HepG2 (cell line): ENCODE results near the gene RGS10. TPM values are rescaled to one million over a fixed set of nuclear protein-coding genes. Genes with fewer than 3 reads are reported as not detected.

Source experiments
- ATAC-seq: fragments of 200-7000 bp; cut with Tn5 transposase; 3 replicates; pipeline ENCODE4 v1.9.1; 2020; ENCODE audit warnings: mild to moderate bottlenecking, moderate library complexity
- BruUV-seq: library from RNA; stranded (reverse); fragments of 400-500 nt; replicated peaks from 2 replicates; lab custom pipeline; 2021; lab: Mats Ljungman, UMichigan
- CTCF ChIA-PET: fragments of 300-600 bp; formaldehyde crosslinking; extraction: SDS; loops from one replicate; lab custom pipeline; 2021; ENCODE audit warnings: low total read pairs, inconsistent platforms, low intra/inter-chr PET ratio; lab: Yijun Ruan, JAX
- POLR2A ChIA-PET: fragments of 350-600 bp; sonication (Branson Sonifier 250); formaldehyde crosslinking; loops from one replicate; lab custom pipeline; 2020; ENCODE audit warnings: antibody characterized with exemption, inconsistent platforms; lab: Yijun Ruan, JAX
- DNase-seq: peaks from one replicate; pipeline ENCODE4 v3.0.0-alpha.2; 2015; ENCODE audit warnings: low spot score
- FAIRE-seq: peaks from 3 replicates; lab custom pipeline; 2011; peaks lifted over from hg19 to GRCh38; lab: Jason Lieb, UNC
- H2AFZ ChIP-seq: one replicate; pipeline ENCODE4 v1.6.1; 2011; ENCODE audit warnings: low read length, inconsistent platforms
- H3K27ac ChIP-seq: fragments of 300-600 bp; 3 replicates; pipeline ENCODE4 v1.8.0; 2011; ENCODE audit warnings: mixed run types, mild to moderate bottlenecking, mixed read lengths, low read length, inconsistent platforms; ENCODE audit not compliant: insufficient read depth; ENCODE audit errors: extremely low read length
- H3K27me3 ChIP-seq, 2 experiments: fragments of 200-600 bp in 1 of 2; 2 replicates in 1 of 2; 3 replicates in 1 of 2; pipeline versions ENCODE4 v1.6.0 to v1.8.0; 2011; ENCODE audit warnings: low read length in 2 of 2, mild to moderate bottlenecking in 2 of 2, moderate library complexity in 2 of 2, inconsistent platforms in 1 of 2; ENCODE audit not compliant: insufficient read depth in 2 of 2, control insufficient read depth in 1 of 2
- H3K36me3 ChIP-seq, 2 experiments: fragments of 200-600 bp in 1 of 2; replicated peaks in 1 of 2; 2 replicates in 1 of 2; 3 replicates in 1 of 2; pipeline versions ENCODE4 v1.5.1 to v1.8.0; 2011; ENCODE audit warnings: low read length in 2 of 2, inconsistent platforms in 1 of 2; ENCODE audit not compliant: insufficient read depth in 2 of 2, control insufficient read depth in 1 of 2
- H3K4me1 ChIP-seq: 2 replicates; pipeline ENCODE4 v1.5.1; 2012; ENCODE audit warnings: low read length, inconsistent platforms; ENCODE audit not compliant: insufficient read depth
- H3K4me2 ChIP-seq: 2 replicates; pipeline ENCODE4 v1.6.0; 2011; ENCODE audit warnings: low read depth, low read length, inconsistent platforms
- H3K4me3 ChIP-seq, 3 experiments: fragments of 200-600 bp in 1 of 3; sonication (generic), shearing (Covaris generic) in 1 of 3; replicated peaks in 1 of 3; 2 replicates each; pipeline ENCODE4 v1.5.1; 2011 to 2016; ENCODE audit warnings: low read length in 3 of 3, inconsistent platforms in 2 of 3, low read depth in 2 of 3, mild to moderate bottlenecking in 2 of 3, control low read depth in 1 of 3, mixed read lengths in 1 of 3; ENCODE audit not compliant: insufficient read depth in 1 of 3
- H3K79me2 ChIP-seq: one replicate; pipeline ENCODE4 v1.6.1; 2011; ENCODE audit warnings: low read length, inconsistent platforms; ENCODE audit not compliant: insufficient read depth
- H3K9ac ChIP-seq: 2 replicates; pipeline ENCODE4 v1.6.0; 2011; ENCODE audit warnings: mild to moderate bottlenecking, low read depth, low read length, inconsistent platforms; ENCODE audit not compliant: insufficient read depth
- H3K9me3 ChIP-seq: 2 replicates; pipeline ENCODE4 v1.5.1; 2012; ENCODE audit warnings: mild to moderate bottlenecking, low read length
- H4K20me1 ChIP-seq: 2 replicates; pipeline ENCODE4 v1.6.0; 2011; ENCODE audit warnings: inconsistent platforms, mild to moderate bottlenecking, low read length, moderate library complexity; ENCODE audit not compliant: insufficient read depth
- DR1 ChIP-seq: sonication (generic); formaldehyde crosslinking; IDR thresholded peaks from 2 replicates; pipeline ENCODE4 v1.8.0; 2021; ENCODE audit warnings: mild to moderate bottlenecking, missing genetic modification reagents, inconsistent platforms
- EEA1 ChIP-seq: sonication (generic); formaldehyde crosslinking; IDR thresholded peaks from 2 replicates; pipeline ENCODE4 v1.5.1; 2020; ENCODE audit warnings: mild to moderate bottlenecking, missing genetic modification reagents, borderline replicate concordance
- ELF1 ChIP-seq: sonication (generic); formaldehyde crosslinking; IDR thresholded peaks from 2 replicates; pipeline ENCODE4 v1.4.0; 2020; ENCODE audit warnings: missing genetic modification reagents
- FOSL2 ChIP-seq: sonication (generic); formaldehyde crosslinking; IDR thresholded peaks from 2 replicates; pipeline ENCODE4 v1.4.0; 2020; ENCODE audit warnings: missing genetic modification reagents
- MNT ChIP-seq: fragments of 450-650 bp; IDR thresholded peaks from 2 replicates; pipeline ENCODE4 v1.6.1; 2016
- NR0B2 ChIP-seq: sonication (generic); formaldehyde crosslinking; IDR thresholded peaks from 2 replicates; pipeline ENCODE4 v1.4.0; 2020; ENCODE audit warnings: mild to moderate bottlenecking, missing genetic modification reagents
- PBX2 ChIP-seq: IDR thresholded peaks from 2 replicates; pipeline ENCODE4 v1.6.1; 2016; ENCODE audit warnings: control low read depth
- RBAK ChIP-seq: sonication (generic); formaldehyde crosslinking; IDR thresholded peaks from 2 replicates; pipeline ENCODE4 v1.5.1; 2020; ENCODE audit warnings: mild to moderate bottlenecking, missing genetic modification reagents
- RORA ChIP-seq: sonication (generic); formaldehyde crosslinking; IDR thresholded peaks from 2 replicates; pipeline ENCODE4 v1.5.0; 2020; ENCODE audit warnings: mild to moderate bottlenecking, missing genetic modification reagents, moderate library complexity
- ZBTB26 ChIP-seq: IDR thresholded peaks from 2 replicates; pipeline ENCODE4 v1.6.1; 2016; ENCODE audit warnings: missing compliant biosample characterization, missing genetic modification reagents, borderline replicate concordance
- ZZZ3 ChIP-seq: sonication (generic); formaldehyde crosslinking; IDR thresholded peaks from 2 replicates; pipeline ENCODE4 v1.4.0; 2020; ENCODE audit warnings: missing genetic modification reagents, mild to moderate bottlenecking, borderline replicate concordance
- WGBS: methylation state at CpG from one replicate; pipeline ENCODE4 v1.1.6; 2017; ENCODE audit warnings: low lambda C conversion rate; 5-methylcytosine and 5-hydroxymethylcytosine counted together
- in situ Hi-C: cut with HindIII; loops from 2 replicates; pipeline ENCODE4 v1.10.0; 2017; ENCODE audit warnings: low pct_unique_long_range_greater_than_20kb; ENCODE audit not compliant: extremely low pct_ligation_motif_present
- intact Hi-C: fragments of 100-400 bp; cut with micrococcal nuclease; formaldehyde crosslinking; loops from one replicate; pipeline ENCODE4 v1.10.0; 2022; ENCODE audit not compliant: unreplicated experiment
- polyA plus RNA-seq, 8 experiments: library from polyadenylated mRNA; depleted of rRNA in 3 of 8; stranded (reverse) in 7 of 8; unstranded in 1 of 8; fragments of >200 nt; fragmentation: Illumina TruSeq in 4 of 8; extraction: Trizol in 4 of 8; gene quantifications; 2 replicates each; pipeline versions ENCODE4 v1.2.1 to v1.2.3, GENCODE V29; 2011 to 2016; ENCODE audit warnings: low read depth in 4 of 8, missing spikeins in 1 of 8, mixed read lengths in 1 of 8; ENCODE audit not compliant: insufficient read depth in 1 of 8
- total RNA-seq, 5 experiments: library from RNA; depleted of rRNA; stranded (reverse); fragments of >200 nt; fragmentation: Illumina TruSeq; extraction: Trizol; gene quantifications; 2 replicates each; pipeline ENCODE4 v1.2.3, GENCODE V29; 2016; ENCODE audit warnings: low read depth in 1 of 5

Gene RGS10
- total and polyA plus RNA-seq, 2 of the 13 experiments (the other 11 are each of a cell fraction or from before 2014, with no cell fraction given): 1.7 to 5.1 TPM

- no peak for TF ChIP-seq EEA1
- TF ChIP-seq ZBTB26 (CRISPR knock-in tag): no peak
- no peak for TF ChIP-seq ELF1
- no peak for TF ChIP-seq FOSL2 (CRISPR knock-in tag)
- no peak for TF ChIP-seq MNT
- TF ChIP-seq RBAK (CRISPR knock-in tag): no peak
- no peak for TF ChIP-seq ZZZ3 (CRISPR knock-in tag)
- TF ChIP-seq PBX2 (CRISPR knock-in tag): no peak
- TF ChIP-seq NR0B2: no peak
- no peak for TF ChIP-seq DR1 (CRISPR knock-in tag)
- no peak for TF ChIP-seq RORA
- H3K36me3 ChIP-seq: no peaks in the 10 kb centered on the region
- ChIA-PET POLR2A (no interaction called here), CTCF (no interaction called here)
- no peak overlapping the region for H3K4me3 ChIP-seq
- no peak for FAIRE-seq
- H2AFZ ChIP-seq: no peak overlapping the region
- BruUV-seq: no TSS peak
- no peaks in the 10 kb centered on the region for H3K79me2 ChIP-seq
- no peak overlapping the region for H3K4me2 ChIP-seq
- ATAC-seq: no peak
- in situ Hi-C loops: no loop called here
- H3K4me1 ChIP-seq: no peaks in the 10 kb centered on the region
- 27% methylated on average over 7 of the region's 10 CpGs for WGBS
- no peak overlapping the region for H3K9ac ChIP-seq
- DNase-seq: no peak
- peaks cover 1 to 41% of the 10 kb centered on the region in 2 experiments; a peak in 4 of 5 replicates for H3K27me3 ChIP-seq
- intact Hi-C loops: no loop called here
- no peaks in the 10 kb centered on the region for H3K9me3 ChIP-seq
- H3K27ac ChIP-seq: no peak overlapping the region
- no peaks in the 10 kb centered on the region for H4K20me1 ChIP-seq
Observed at GRCh38 chr10:119474606-119475005, 67.9 kb downstream of the RGS10 start.
